GM13977 (cell line): ENCODE data around the gene CDH19.

ENCODE experiments used
- DNase-seq: peaks from one replicate; pipeline ENCODE4 v3.0.0; 2012; ENCODE audit warnings: low spot score
- CTCF ChIP-seq: IDR thresholded peaks from 2 replicates; pipeline ENCODE4 v1.5.1; 2012; ENCODE audit warnings: mild to moderate bottlenecking, control low read depth; ENCODE audit not compliant: insufficient read depth; ENCODE audit errors: extremely low read depth, missing control alignments
- in situ Hi-C: fragments of 300-500 bp; cut with MboI; formaldehyde crosslinking; loops from one replicate; pipeline ENCODE4 v1.12.0; 2022; ENCODE audit warnings: low sequenced_read_pairs, low pct_unique_long_range_greater_than_20kb, mixed read lengths, inconsistent platforms; ENCODE audit not compliant: unreplicated experiment

CDH19 gene

GRCh38 chr18:66575263-66575662 lies 28.6 kb downstream of the CDH19 start:
- no peak for TF ChIP-seq CTCF
- DNase-seq, result no peak
- in situ Hi-C loops, result no loop called here

GRCh38 chr18:66571845-66572244 lies 32.0 kb downstream of the CDH19 start:
- in situ Hi-C loops, result no loop called here
- TF ChIP-seq CTCF, result no peak
- no peak for DNase-seq

- in situ Hi-C loops, result no loop called here
- DNase-seq, result no peak
- no peak for TF ChIP-seq CTCF
Observed at GRCh38 chr18:66566616-66567015, 37.3 kb downstream of the CDH19 start.

- no peak for TF ChIP-seq CTCF
- in situ Hi-C loops, result no loop called here
- DNase-seq, result no peak
Observed at GRCh38 chr18:66564236-66564635, 39.7 kb downstream of the CDH19 start.

GRCh38 chr18:66562279-66562678 lies 41.6 kb downstream of the CDH19 start:
- no peak for DNase-seq
- in situ Hi-C loops, result no loop called here
- TF ChIP-seq CTCF, result no peak

GRCh38 chr18:66560094-66560493 lies 43.8 kb downstream of the CDH19 start:
- DNase-seq, result no peak
- in situ Hi-C loops, result no loop called here
- peak; percentile 30 for TF ChIP-seq CTCF

GRCh38 chr18:66558773-66559172 lies 45.1 kb downstream of the CDH19 start:
- in situ Hi-C loops, result no loop called here
- TF ChIP-seq CTCF, result no peak
- DNase-seq, result no peak
